Measurements from ENCODE around the gene FMO3. TPM values are rescaled to one million over a fixed set of nuclear protein-coding genes. Genes with fewer than 3 reads are reported as not detected.

Gene FMO3
- total RNA-seq = 1 to 10 TPM in 1 of 2 donors, under 1 TPM in 1; 0.23 to 2.4 TPM

GRCh38 chr1:171090604-171091003 is at the start of gene FMO3:
Gene FMO3 (plus strand): TSS chr1:171090905. CDS start chr1:171092659, 1,754 bp downstream.
- Histone ChIP-seq H3K27me3 (replicated peaks; ENCODE audit: insufficient read depth) (no peaks in the 10 kb centered on the region), H3K9me3 (no peaks in the 10 kb centered on the region), H3K36me3 (no peaks in the 10 kb centered on the region), H3K4me1 (replicated peaks) (no peaks in the 10 kb centered on the region), H3K27ac (no peak within 1 kb of the TSS), H3K4me3 (no peak within 1 kb of the TSS)
- DNase-seq (ENCODE audit: low spot score) = no peak
- intact Hi-C loops (cut with DNase I) = no loop called here
- TF ChIP-seq POLR2AphosphoS5 (IDR thresholded peaks at IDR 0.05) = no peak
- TF ChIP-seq CTCF (IDR thresholded peaks at IDR 0.05) = no peak
- no peak for TF ChIP-seq POLR2A (IDR thresholded peaks at IDR 0.05)
- 94% methylated on average over 5 of the region's 5 CpGs for WGBS

- no peaks in the 10 kb centered on the region for H3K9me3 ChIP-seq
- intact Hi-C loops (cut with DNase I) = no loop called here
- H3K27ac ChIP-seq = no peak overlapping the region
- H3K4me1 ChIP-seq (replicated peaks) = no peaks in the 10 kb centered on the region
- no peaks in the 10 kb centered on the region for H3K27me3 ChIP-seq (replicated peaks; ENCODE audit: insufficient read depth)
- no peak for DNase-seq (ENCODE audit: low spot score)
- 74% methylated on average over 2 of the region's 2 CpGs for WGBS
- H3K4me3 ChIP-seq = no peak overlapping the region
- no peak for TF ChIP-seq POLR2A (IDR thresholded peaks at IDR 0.05)
- no peak for TF ChIP-seq POLR2AphosphoS5 (IDR thresholded peaks at IDR 0.05)
- TF ChIP-seq CTCF (IDR thresholded peaks at IDR 0.05) = no peak
- H3K36me3 ChIP-seq = no peaks in the 10 kb centered on the region
Observed at GRCh38 chr1:171048014-171048413, 42.7 kb upstream of the FMO3 start.

- no peaks in the 10 kb centered on the region for H3K4me1 ChIP-seq (replicated peaks)
- WGBS = 69% methylated on average over 2 of the region's 2 CpGs
- no peak for DNase-seq (ENCODE audit: low spot score)
- no peaks in the 10 kb centered on the region for H3K9me3 ChIP-seq
- no peak overlapping the region for H3K4me3 ChIP-seq
- TF ChIP-seq POLR2AphosphoS5 (IDR thresholded peaks at IDR 0.05) = no peak
- intact Hi-C loops (cut with DNase I) = no loop called here
- H3K27ac ChIP-seq = no peak overlapping the region
- H3K27me3 ChIP-seq (replicated peaks; ENCODE audit: insufficient read depth) = no peaks in the 10 kb centered on the region
- no peaks in the 10 kb centered on the region for H3K36me3 ChIP-seq
Observed at GRCh38 chr1:171052977-171053376, 37.7 kb upstream of the FMO3 start.

GRCh38 chr1:171055966-171056643 is 34.6 kb upstream of the FMO3 start:
- DNase-seq (ENCODE audit: low spot score) = no peak
- Histone ChIP-seq H3K4me3 (no peak overlapping the region), H3K4me1 (replicated peaks) (no peaks in the 10 kb centered on the region), H3K27me3 (replicated peaks; ENCODE audit: insufficient read depth) (no peaks in the 10 kb centered on the region), H3K27ac (no peak overlapping the region), H3K9me3 (no peaks in the 10 kb centered on the region), H3K36me3 (no peaks in the 10 kb centered on the region)
- WGBS = 88% methylated on average over 3 of the region's 3 CpGs
- intact Hi-C loops (cut with DNase I) = no loop called here
- TF ChIP-seq POLR2A (IDR thresholded peaks at IDR 0.05) (no peak), POLR2AphosphoS5 (IDR thresholded peaks at IDR 0.05) (no peak), CTCF (IDR thresholded peaks at IDR 0.05) (no peak)

- 86% methylated on average over 2 of the region's 2 CpGs for WGBS
- intact Hi-C loops (cut with DNase I) = no loop called here
- no peak for TF ChIP-seq POLR2A (IDR thresholded peaks at IDR 0.05)
- no peak for TF ChIP-seq CTCF (IDR thresholded peaks at IDR 0.05)
- no peak for TF ChIP-seq POLR2AphosphoS5 (IDR thresholded peaks at IDR 0.05)
Observed at GRCh38 chr1:171061425-171062143, 29.1 kb upstream of the FMO3 start.

More at GRCh38 chr1:171061425-171062143, 29.1 kb upstream of the FMO3 start:
- Histone ChIP-seq H3K27ac (no peak overlapping the region), H3K27me3 (replicated peaks; ENCODE audit: insufficient read depth) (no peaks in the 10 kb centered on the region), H3K4me3 (no peak overlapping the region), H3K36me3 (no peaks in the 10 kb centered on the region), H3K9me3 (no peaks in the 10 kb centered on the region), H3K4me1 (replicated peaks) (no peaks in the 10 kb centered on the region)
- DNase-seq (ENCODE audit: low spot score) = no peak
